Parathyroid adenoma (tissue), 2 donors: ENCODE results near the gene PHF12.

Source experiments
- H2AFZ ChIP-seq: fragments of 300-600 bp; sonication (generic); one replicate; pipeline ENCODE4 v1.7.0; 2017; ENCODE audit warnings: antibody characterized with exemption, mild to moderate bottlenecking
- H3K27ac ChIP-seq: fragments of 300-600 bp; sonication (generic); one replicate; pipeline ENCODE4 v1.7.0; 2017
- H3K27me3 ChIP-seq: fragments of 300-600 bp; sonication (generic); one replicate; pipeline ENCODE4 v1.7.0; 2017; ENCODE audit warnings: low read length; ENCODE audit not compliant: control insufficient read depth, insufficient read depth
- H3K36me3 ChIP-seq: fragments of 300-600 bp; sonication (generic); one replicate; pipeline ENCODE4 v1.7.0; 2017; ENCODE audit warnings: low read length; ENCODE audit not compliant: control insufficient read depth, insufficient read depth
- H3K4me1 ChIP-seq: fragments of 300-600 bp; sonication (generic); one replicate; pipeline ENCODE4 v1.7.0; 2017; ENCODE audit warnings: control low read depth
- H3K4me2 ChIP-seq: fragments of 300-600 bp; sonication (generic); one replicate; pipeline ENCODE4 v1.7.0; 2017; ENCODE audit warnings: low read length
- H3K4me3 ChIP-seq: fragments of 300-600 bp; sonication (generic); one replicate; pipeline ENCODE4 v1.7.0; 2017; ENCODE audit warnings: low read depth, low read length
- H3K79me2 ChIP-seq: fragments of 300-600 bp; sonication (generic); one replicate; pipeline ENCODE4 v1.7.0; 2017; ENCODE audit warnings: control low read depth
- H3K9ac ChIP-seq: fragments of 300-600 bp; sonication (generic); one replicate; pipeline ENCODE4 v1.7.0; 2017; ENCODE audit warnings: mild to moderate bottlenecking
- H3K9me3 ChIP-seq: fragments of 300-600 bp; sonication (generic); one replicate; pipeline ENCODE4 v1.7.0; 2017; ENCODE audit warnings: low read length; ENCODE audit not compliant: control insufficient read depth
- CTCF ChIP-seq: fragments of 300-600 bp; sonication (generic); IDR thresholded peaks from one replicate; pipeline ENCODE4 v1.7.0; 2017; ENCODE audit warnings: antibody characterized with exemption, mild to moderate bottlenecking
- donor health status: primary hyperparathyroidism.

PHF12 gene

GRCh38 chr17:28951428-28951990 lies at the start of gene PHF12:
Gene PHF12 (minus strand): TSS chr17:28951518. CDS start chr17:28950960, 558 bp downstream.
- Histone ChIP-seq H3K4me3 (peak within 1 kb of the TSS; percentile 88), H3K36me3 (no peaks in the 10 kb centered on the region), H3K79me2 (peaks cover 20% of the 10 kb centered on the region), H3K27me3 (no peaks in the 10 kb centered on the region), H3K27ac (peak within 1 kb of the TSS; percentile 100), H3K4me1 (peaks cover 25% of the 10 kb centered on the region), H3K4me2 (peak within 1 kb of the TSS; percentile 97), H2AFZ (peak within 1 kb of the TSS; percentile 96), H3K9me3 (no peaks in the 10 kb centered on the region), H3K9ac (peak within 1 kb of the TSS; percentile 70)
- TF ChIP-seq CTCF, result no peak

GRCh38 chr17:29000973-29001372 lies 49.7 kb upstream of the PHF12 start:
- H3K9me3 ChIP-seq, result no peaks in the 10 kb centered on the region
- H3K79me2 ChIP-seq, result no peaks in the 10 kb centered on the region
- H3K4me3 ChIP-seq, result no peak overlapping the region
- H3K9ac ChIP-seq, result no peak overlapping the region
- TF ChIP-seq CTCF, result no peak
- peaks cover under 1% of the 10 kb centered on the region for H3K4me1 ChIP-seq
- no peak overlapping the region for H2AFZ ChIP-seq
- no peaks in the 10 kb centered on the region for H3K36me3 ChIP-seq
- H3K4me2 ChIP-seq, result no peak overlapping the region
- no peak overlapping the region for H3K27ac ChIP-seq
- H3K27me3 ChIP-seq, result no peaks in the 10 kb centered on the region

GRCh38 chr17:28999206-28999605 lies 47.9 kb upstream of the PHF12 start:
- no peaks in the 10 kb centered on the region for H3K27me3 ChIP-seq
- H2AFZ ChIP-seq, result no peak overlapping the region
- no peak overlapping the region for H3K27ac ChIP-seq
- no peak overlapping the region for H3K9ac ChIP-seq
- H3K4me3 ChIP-seq, result no peak overlapping the region
- no peaks in the 10 kb centered on the region for H3K9me3 ChIP-seq
- H3K4me1 ChIP-seq, result no peaks in the 10 kb centered on the region
- no peaks in the 10 kb centered on the region for H3K79me2 ChIP-seq
- no peaks in the 10 kb centered on the region for H3K36me3 ChIP-seq
- no peak for TF ChIP-seq CTCF
- no peak overlapping the region for H3K4me2 ChIP-seq

DNA sequence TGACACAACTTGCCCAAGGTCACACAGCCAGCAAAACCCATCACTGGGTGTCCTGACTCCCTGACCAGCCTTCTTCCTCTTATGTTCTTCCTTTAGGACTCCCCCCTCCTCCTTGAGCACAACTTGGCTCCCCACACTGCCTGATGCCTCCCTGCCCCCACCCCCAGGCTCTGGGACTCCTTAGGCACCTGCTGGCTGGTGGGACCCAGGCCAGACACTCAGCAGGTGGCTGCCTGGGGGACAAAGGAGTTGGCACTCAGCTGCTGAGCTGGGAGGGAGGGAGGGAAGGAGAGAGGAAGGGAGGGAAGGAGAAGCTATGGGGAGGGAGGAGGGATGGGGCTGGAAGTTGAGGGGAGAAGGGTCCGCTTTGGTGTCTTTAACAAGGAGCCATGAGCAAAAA lies 46.5 kb upstream of the PHF12 start:
- Histone ChIP-seq H3K4me2 (no peak overlapping the region), H3K27me3 (no peaks in the 10 kb centered on the region), H3K36me3 (no peaks in the 10 kb centered on the region), H3K27ac (no peak overlapping the region), H3K79me2 (no peaks in the 10 kb centered on the region), H3K4me3 (no peak overlapping the region), H3K9ac (no peak overlapping the region), H3K9me3 (no peaks in the 10 kb centered on the region), H3K4me1 (no peaks in the 10 kb centered on the region), H2AFZ (no peak overlapping the region)
- TF ChIP-seq CTCF, result no peak

DNA sequence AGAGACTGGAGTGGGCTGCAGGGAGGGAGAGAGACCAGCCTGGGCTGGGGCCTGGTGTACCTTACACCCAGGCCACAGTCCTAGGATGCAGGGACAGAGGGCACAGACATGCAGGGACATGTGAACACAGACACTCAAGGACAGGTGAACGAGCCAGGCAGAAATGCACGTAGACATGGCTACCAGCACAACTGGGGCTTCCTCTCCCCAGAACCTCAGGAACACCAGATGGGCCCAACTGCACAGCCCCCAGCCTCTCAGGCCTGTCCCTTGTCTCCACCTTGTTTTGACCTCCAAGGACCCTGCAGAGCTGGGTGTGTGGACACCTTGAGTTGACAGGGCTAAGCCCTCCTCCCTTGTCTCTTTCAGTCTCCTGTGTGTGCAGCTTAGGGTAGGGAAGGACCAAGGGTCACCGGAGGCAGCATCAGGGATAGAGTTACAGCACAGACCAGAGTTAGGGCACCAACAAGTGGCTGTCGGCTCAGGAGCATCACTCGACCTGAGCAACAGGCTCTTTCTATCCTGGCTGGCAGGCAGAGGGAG lies 45.3 kb upstream of the PHF12 start:
- no peaks in the 10 kb centered on the region for H3K79me2 ChIP-seq
- no peaks in the 10 kb centered on the region for H3K36me3 ChIP-seq
- H3K9ac ChIP-seq, result no peak overlapping the region
- no peaks in the 10 kb centered on the region for H3K9me3 ChIP-seq
- no peak for TF ChIP-seq CTCF
- H3K4me1 ChIP-seq, result no peaks in the 10 kb centered on the region
- H3K4me3 ChIP-seq, result no peak overlapping the region
- H3K27ac ChIP-seq, result no peak overlapping the region
- H3K27me3 ChIP-seq, result no peaks in the 10 kb centered on the region
- H2AFZ ChIP-seq, result no peak overlapping the region
- no peak overlapping the region for H3K4me2 ChIP-seq
